Bronchial epithelial cell (primary cell): ENCODE measurements around the gene LCN2. TPM values are rescaled to one million over a fixed set of nuclear protein-coding genes. Genes with fewer than 3 reads are reported as not detected.

Source experiments
- DNase-seq: peaks from one replicate; pipeline ENCODE4 v3.0.0-alpha.2; 2010; ENCODE audit warnings: low read depth
- FAIRE-seq: peaks from 2 replicates; lab custom pipeline; 2011; peaks lifted over from hg19 to GRCh38; lab: Jason Lieb, UNC
- H3K27me3 ChIP-seq: 2 replicates; pipeline ENCODE4 v1.5.1; 2011; ENCODE audit warnings: low read length; ENCODE audit not compliant: control insufficient read depth, insufficient read depth
- H3K36me3 ChIP-seq: 2 replicates; pipeline ENCODE4 v1.5.1; 2011; ENCODE audit warnings: low read length; ENCODE audit not compliant: control insufficient read depth, insufficient read depth
- H3K4me3 ChIP-seq: 2 replicates; pipeline ENCODE4 v1.5.1; 2011; ENCODE audit warnings: mild to moderate bottlenecking, low read depth, low read length, control low read depth
- CTCF ChIP-seq: IDR thresholded peaks from 2 replicates; pipeline ENCODE4 v1.5.1; 2011; ENCODE audit warnings: mild to moderate bottlenecking, moderate library complexity, low read length, control low read depth, inconsistent platforms; ENCODE audit not compliant: insufficient read depth, severe bottlenecking
- total RNA-seq: library from RNA; depleted of rRNA; stranded (reverse); fragments of >200 nt; gene quantifications from 2 replicates; pipeline ENCODE4 v1.2.1, GENCODE V29; 2014

Gene LCN2
- total RNA-seq, 1 donor from 2014 or later, result 48.4 TPM

GRCh38 chr9:128117613-128118471, 31.4 kb upstream of the LCN2 start:
- Histone ChIP-seq H3K27me3 (no peaks in the 10 kb centered on the region), H3K36me3 (peaks cover 12% of the 10 kb centered on the region), H3K4me3 (no peak overlapping the region)
- peak; percentile 78 for DNase-seq
- TF ChIP-seq CTCF, result peak; percentile 100
- peak; percentile 89 for FAIRE-seq

GRCh38 chr9:128118472-128118857, 30.8 kb upstream of the LCN2 start:
- H3K27me3 ChIP-seq, result no peaks in the 10 kb centered on the region
- TF ChIP-seq CTCF, result no peak
- FAIRE-seq (no peak), DNase-seq (no peak)
- H3K36me3 ChIP-seq, result peaks cover 13% of the 10 kb centered on the region
- H3K4me3 ChIP-seq, result no peak overlapping the region

- no peak for DNase-seq
- no peak for TF ChIP-seq CTCF
- H3K27me3 ChIP-seq, result no peaks in the 10 kb centered on the region
- H3K4me3 ChIP-seq, result no peak overlapping the region
- peaks cover 16% of the 10 kb centered on the region for H3K36me3 ChIP-seq
- no peak for FAIRE-seq
Measured at GRCh38 chr9:128118971-128119665, 30.1 kb upstream of the LCN2 start.

GRCh38 chr9:128120061-128120740, 29.1 kb upstream of the LCN2 start:
- Histone ChIP-seq H3K36me3 (peaks cover 21% of the 10 kb centered on the region), H3K4me3 (no peak overlapping the region), H3K27me3 (no peaks in the 10 kb centered on the region)
- DNase-seq (no peak), FAIRE-seq (no peak)
- TF ChIP-seq CTCF, result no peak

GRCh38 chr9:128120741-128121465, 28.4 kb upstream of the LCN2 start:
- H3K4me3 ChIP-seq, result no peak overlapping the region
- DNase-seq (no peak), FAIRE-seq (no peak)
- peaks cover 21% of the 10 kb centered on the region for H3K36me3 ChIP-seq
- no peak for TF ChIP-seq CTCF
- H3K27me3 ChIP-seq, result no peaks in the 10 kb centered on the region
